Ureter (tissue), 1 donor: ENCODE results near the gene TRMT61A. TPM values are rescaled to one million over a fixed set of nuclear protein-coding genes. Genes with fewer than 3 reads are reported as not detected.

Source experiments
- DNase-seq: peaks from one replicate; pipeline ENCODE4 v3.0.0-alpha.2; 2020; ENCODE audit warnings: low spot score
- total RNA-seq: library from RNA; stranded (reverse); gene quantifications from one replicate; pipeline ENCODE4 v1.2.4, GENCODE V29; 2023
- donor health status: DM: yes; HTN: yes; CAD: no.

The TRMT61A gene
- total RNA-seq, 1 donor from 2014 or later = 22.4 TPM

GRCh38 chr14:103535081-103535890, 6.3 kb downstream of the TRMT61A start:
- DNase-seq = no peak

GRCh38 chr14:103535891-103536565, 7.0 kb downstream of the TRMT61A start:
- DNase-seq = no peak

GRCh38 chr14:103536693-103537092, 7.7 kb downstream of the TRMT61A start:
- DNase-seq = no peak

GRCh38 chr14:103537175-103537990, 8.4 kb downstream of the TRMT61A start:
- no peak for DNase-seq

- DNase-seq = no peak
Observed at GRCh38 chr14:103538291-103539055, 9.5 kb downstream of the TRMT61A start.

- DNase-seq = no peak
Observed at GRCh38 chr14:103539056-103539825, 10.2 kb downstream of the TRMT61A start.

GRCh38 chr14:103540821-103541708, 12.1 kb downstream of the TRMT61A start:
- DNase-seq = no peak

- DNase-seq = no peak
Observed at GRCh38 chr14:103541709-103542604, 13.0 kb downstream of the TRMT61A start.

GRCh38 chr14:103542605-103543088, 13.7 kb downstream of the TRMT61A start:
- no peak for DNase-seq

GRCh38 chr14:103543140-103543539, 14.1 kb downstream of the TRMT61A start:
- no peak for DNase-seq

- DNase-seq = no peak
Observed at GRCh38 chr14:103543721-103544387, 14.9 kb downstream of the TRMT61A start.

GRCh38 chr14:103544388-103545218, 15.6 kb downstream of the TRMT61A start:
- DNase-seq = no peak

GRCh38 chr14:103545219-103545914, 16.4 kb downstream of the TRMT61A start:
- no peak for DNase-seq

GRCh38 chr14:103545915-103546651, 17.1 kb downstream of the TRMT61A start:
- peak; percentile 41 for DNase-seq

- DNase-seq = peak; percentile 73
Observed at GRCh38 chr14:103546652-103547454, 17.9 kb downstream of the TRMT61A start.
